ENCODE measurements around the gene RNLS.
"Not testable (repeated sequence)": the region's sequence is repeated elsewhere in the genome, so short reads cannot be mapped to it uniquely, and the experiment has no call there.

Gene RNLS

DNA sequence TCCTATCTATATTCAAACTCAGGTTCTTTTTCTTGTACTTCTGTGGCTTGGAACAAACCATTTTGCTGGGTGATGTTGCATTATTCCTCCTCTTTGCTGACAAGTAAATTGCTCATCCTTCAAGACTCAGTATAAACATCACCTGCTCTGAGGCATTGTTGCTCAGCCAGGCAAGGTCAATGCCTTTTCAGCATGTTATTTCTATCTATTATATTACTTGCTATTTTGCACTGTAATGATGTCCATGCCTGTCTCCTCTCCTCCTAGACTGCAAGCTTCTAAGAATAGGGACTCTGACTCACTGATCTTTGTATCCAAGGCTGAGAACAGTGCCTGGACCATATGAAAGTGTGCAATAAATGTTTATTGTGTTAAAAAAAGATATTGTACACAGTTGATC lies 293.8 kb downstream of the RNLS start:
- DNase-seq (ENCODE audit: low read depth): peak; percentile 27
- TF ChIP-seq, protein P1, sequence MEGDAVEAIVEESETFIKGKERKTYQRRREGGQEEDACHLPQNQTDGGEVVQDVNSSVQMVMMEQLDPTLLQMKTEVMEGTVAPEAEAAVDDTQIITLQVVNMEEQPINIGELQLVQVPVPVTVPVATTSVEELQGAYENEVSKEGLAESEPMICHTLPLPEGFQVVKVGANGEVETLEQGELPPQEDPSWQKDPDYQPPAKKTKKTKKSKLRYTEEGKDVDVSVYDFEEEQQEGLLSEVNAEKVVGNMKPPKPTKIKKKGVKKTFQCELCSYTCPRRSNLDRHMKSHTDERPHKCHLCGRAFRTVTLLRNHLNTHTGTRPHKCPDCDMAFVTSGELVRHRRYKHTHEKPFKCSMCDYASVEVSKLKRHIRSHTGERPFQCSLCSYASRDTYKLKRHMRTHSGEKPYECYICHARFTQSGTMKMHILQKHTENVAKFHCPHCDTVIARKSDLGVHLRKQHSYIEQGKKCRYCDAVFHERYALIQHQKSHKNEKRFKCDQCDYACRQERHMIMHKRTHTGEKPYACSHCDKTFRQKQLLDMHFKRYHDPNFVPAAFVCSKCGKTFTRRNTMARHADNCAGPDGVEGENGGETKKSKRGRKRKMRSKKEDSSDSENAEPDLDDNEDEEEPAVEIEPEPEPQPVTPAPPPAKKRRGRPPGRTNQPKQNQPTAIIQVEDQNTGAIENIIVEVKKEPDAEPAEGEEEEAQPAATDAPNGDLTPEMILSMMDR (conservative IDR thresholded peaks at IDR 0.05; ENCODE audit: control insufficient read depth, insufficient read depth, low read depth, low read length): no peak
- H3K4me3 ChIP-seq (ENCODE audit: control insufficient read depth, low read depth, low read length): no peak overlapping the region

DNA sequence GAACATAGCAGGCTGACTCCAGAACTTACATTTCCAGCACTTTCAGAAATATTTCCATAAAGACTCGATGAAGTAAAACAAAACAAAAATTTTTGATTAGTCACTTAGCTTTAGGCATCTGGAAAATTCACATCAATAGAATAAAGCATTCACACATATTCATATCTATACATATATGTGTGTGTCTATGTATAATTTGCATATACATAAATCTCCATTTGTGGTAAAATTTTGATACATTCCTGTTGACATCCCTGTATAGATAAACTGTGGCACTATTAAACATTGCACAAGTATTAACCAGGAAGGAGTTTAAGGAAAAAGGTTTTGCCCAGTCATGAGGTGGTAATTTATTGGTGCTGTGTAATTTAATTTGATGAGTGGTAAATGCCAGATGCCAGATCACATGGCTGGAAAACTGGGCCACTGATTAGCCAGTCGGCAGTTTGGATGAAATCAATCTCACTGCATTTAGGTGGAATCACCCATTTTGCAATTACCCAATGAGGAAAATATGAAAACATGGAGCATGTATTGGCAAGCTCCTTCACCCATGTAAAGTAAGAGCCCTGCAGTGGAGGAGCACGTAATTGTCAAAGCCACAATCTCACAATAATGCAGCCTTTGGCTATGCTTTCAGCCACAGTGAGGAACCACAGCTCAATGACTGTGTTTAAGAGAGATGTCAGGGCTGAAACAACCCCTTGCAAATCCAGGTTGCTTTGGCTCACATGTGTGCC lies 294.6 kb downstream of the RNLS start:
- DNase-seq (ENCODE audit: low read depth): no peak
- no peak overlapping the region for H3K4me3 ChIP-seq (ENCODE audit: control insufficient read depth, low read depth, low read length)
- TF ChIP-seq, protein P1 (conservative IDR thresholded peaks at IDR 0.05; ENCODE audit: control insufficient read depth, insufficient read depth, low read depth, low read length): no peak

DNA sequence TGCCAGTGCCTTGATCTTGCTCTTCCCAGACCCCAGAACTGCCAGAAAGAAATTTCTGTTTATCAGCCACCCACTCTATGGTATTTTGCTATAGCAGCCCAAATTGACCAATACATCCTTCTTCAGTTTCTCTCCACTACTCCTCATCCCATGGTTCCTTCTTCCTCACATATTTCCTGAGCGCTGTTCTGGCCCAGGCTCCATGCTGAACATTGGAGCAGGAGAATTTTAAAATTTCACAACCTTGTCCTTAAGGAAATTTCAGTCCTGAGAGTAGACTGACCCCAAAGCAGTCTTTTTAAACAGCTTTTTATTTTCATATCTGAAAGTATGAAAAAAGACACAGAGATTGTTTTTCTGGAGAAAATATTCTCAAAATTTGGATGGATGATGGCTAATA lies 297.1 kb downstream of the RNLS start:
- TF ChIP-seq, protein P1 (conservative IDR thresholded peaks at IDR 0.05; ENCODE audit: control insufficient read depth, insufficient read depth, low read depth, low read length): no peak
- no peak for DNase-seq (ENCODE audit: low read depth)
- no peak overlapping the region for H3K4me3 ChIP-seq (ENCODE audit: control insufficient read depth, low read depth, low read length)

DNA sequence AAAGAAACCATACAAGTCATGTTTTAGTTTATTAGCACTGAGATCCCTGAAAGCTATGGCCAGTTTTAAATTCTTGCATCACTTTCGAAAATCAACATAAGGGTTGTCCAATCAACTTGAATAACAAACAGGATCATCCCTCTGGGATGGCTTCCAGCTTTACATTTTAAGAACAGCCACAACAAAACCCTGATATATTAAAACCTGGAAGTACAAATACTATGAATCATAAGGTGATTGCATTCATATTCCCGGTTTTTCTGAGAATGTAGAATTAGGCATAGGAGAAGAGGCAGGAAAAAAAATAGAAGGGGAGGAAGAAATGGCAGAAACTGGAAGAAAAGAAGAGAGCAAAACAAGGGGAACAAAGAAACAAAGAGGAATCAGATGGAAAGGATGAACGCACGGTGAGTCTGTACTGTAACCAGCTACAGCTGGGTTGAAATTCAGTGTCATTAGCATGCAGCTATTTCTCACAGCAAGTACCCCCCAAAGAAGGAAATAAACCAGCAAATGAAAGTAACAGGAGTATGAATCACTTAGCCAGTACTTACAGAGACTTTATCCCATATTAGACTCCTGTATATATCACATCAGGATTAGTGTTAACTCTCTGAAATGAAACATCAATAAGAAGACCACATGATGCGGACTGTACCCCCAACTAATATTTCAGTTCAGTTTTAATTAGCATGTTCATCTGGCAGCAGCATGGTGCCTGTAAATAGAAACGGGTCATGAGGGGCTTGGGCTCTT lies 301.3 kb downstream of the RNLS start:
- TF ChIP-seq, protein P1 (conservative IDR thresholded peaks at IDR 0.05; ENCODE audit: control insufficient read depth, insufficient read depth, low read depth, low read length): no peak
- H3K4me3 ChIP-seq (ENCODE audit: control insufficient read depth, low read depth, low read length): peak overlapping the region; percentile 8
- DNase-seq (ENCODE audit: low read depth): peak; percentile 94

DNA sequence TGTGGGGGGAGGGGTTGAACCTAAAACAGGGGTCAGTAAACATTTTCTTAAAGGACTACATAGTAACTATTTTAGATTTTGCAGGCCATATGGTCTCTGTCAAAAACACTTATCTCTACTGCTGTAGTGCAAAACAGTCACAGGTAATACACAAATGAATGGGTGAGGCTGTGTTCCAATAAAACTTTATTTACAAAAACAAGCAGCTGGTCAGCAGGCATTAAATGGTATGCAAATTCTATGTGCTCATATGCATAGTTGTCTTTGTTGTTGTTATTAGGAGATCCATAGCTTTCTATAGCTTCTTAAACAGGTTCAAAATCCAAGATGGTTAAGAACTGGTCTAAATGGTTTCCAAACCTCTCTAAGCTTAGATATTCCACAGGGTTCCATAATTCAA lies 302.6 kb downstream of the RNLS start:
- H3K4me3 ChIP-seq (ENCODE audit: control insufficient read depth, low read depth, low read length): no peak overlapping the region
- no peak for DNase-seq (ENCODE audit: low read depth)
- TF ChIP-seq, protein P1 (conservative IDR thresholded peaks at IDR 0.05; ENCODE audit: control insufficient read depth, insufficient read depth, low read depth, low read length): no peak

DNA sequence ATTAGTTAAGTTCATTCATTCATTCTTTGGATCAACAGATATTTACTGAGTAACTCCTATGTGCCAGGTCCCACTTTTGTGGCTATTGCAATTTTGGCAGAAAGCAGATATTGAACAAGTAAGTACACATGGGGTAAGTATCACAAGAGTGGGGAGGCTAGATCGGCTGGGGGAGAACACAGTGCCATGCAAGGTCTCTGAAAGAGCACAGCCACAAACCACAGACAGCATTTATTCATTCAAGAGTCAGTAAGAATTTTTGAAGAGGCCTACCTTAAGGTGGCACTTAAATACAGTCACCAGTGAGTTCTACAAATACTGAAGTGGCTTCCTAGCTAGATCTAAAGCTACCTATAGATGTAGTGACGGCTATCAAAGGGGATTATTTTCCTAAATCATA lies 304.2 kb downstream of the RNLS start:
- H3K4me3 ChIP-seq (ENCODE audit: control insufficient read depth, low read depth, low read length): no peak overlapping the region
- TF ChIP-seq, protein P1 (conservative IDR thresholded peaks at IDR 0.05; ENCODE audit: control insufficient read depth, insufficient read depth, low read depth, low read length): no peak
- DNase-seq (ENCODE audit: low read depth): no peak

DNA sequence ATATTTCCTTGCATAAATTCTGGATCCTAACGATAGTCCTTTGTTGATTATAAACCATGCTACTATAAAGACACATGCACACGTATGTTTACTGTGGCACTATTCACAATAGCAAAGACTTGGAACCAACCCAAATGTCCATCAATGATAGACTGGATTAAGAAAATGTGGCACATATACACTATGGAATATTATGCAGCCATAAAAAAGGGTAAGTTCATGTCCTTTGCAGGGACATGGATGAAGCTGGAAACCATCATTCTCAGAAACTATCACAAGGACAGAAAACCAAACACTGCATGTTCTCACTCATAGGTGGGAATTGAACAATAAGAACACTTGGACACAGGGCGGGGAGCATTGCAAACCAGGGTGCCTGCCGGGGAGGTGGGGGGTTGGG lies 306.2 kb downstream of the RNLS start:
- DNase-seq (ENCODE audit: low read depth); H3K4me3 ChIP-seq (ENCODE audit: control insufficient read depth, low read depth, low read length): not testable (repeated sequence)
